ENCODE data around the gene HIP1R. TPM values are rescaled to one million over a fixed set of nuclear protein-coding genes. Genes with fewer than 3 reads are reported as not detected.
A peak's percentile ranks its signal among the peaks of the same experiment; 100 is the strongest.

Gene HIP1R
- total and polyA plus RNA-seq, 10 of the 15 experiments (the other 5 are each of a cell fraction or from before 2014, with no cell fraction given), result 0.18 to 27.7 (median 11.7) TPM

DNA sequence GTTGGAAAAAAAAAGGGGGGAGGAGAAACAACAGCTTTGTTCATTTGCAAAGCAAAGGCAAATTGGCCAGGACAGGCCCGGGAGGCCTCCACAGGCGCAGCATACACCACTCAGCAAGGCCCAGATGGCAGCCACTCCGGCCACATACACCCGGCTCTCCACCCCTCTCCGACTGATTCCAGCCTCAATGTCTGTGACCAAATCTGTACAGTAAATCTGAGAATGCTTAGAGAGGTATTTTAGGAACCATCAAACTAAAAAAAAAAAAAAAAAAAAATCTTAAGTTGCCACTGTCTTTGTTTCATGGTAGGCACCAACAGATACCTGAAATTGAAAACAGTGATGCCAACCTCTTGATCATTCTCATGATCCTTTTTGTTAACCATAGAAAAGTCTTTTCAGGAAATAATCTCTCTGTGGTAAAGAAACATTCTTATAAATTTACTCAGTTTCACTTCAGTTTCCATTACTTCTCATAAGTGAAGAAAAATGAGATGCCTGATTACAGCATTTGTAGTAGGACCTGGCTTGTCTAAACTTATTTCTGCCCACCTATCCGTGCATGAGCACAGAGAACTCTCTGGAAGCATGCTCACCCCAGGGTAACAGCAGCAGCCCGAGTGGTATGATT, 40.4 kb downstream of the HIP1R start (continued):
- TF ChIP-seq LARP7 (IDR thresholded peaks at IDR 0.05) (no peak), ZNF384 (IDR thresholded peaks at IDR 0.05; ENCODE audit: borderline replicate concordance, low read depth, low read length) (peak; percentile 71), MYC (IDR thresholded peaks at IDR 0.05; ENCODE audit: insufficient read depth, insufficient read length, insufficient replicate concordance, low read length, severe bottlenecking) (no peak), SMARCA5 (IDR thresholded peaks at IDR 0.05) (no peak), HDAC6 (IDR thresholded peaks at IDR 0.05; ENCODE audit: unreplicated experiment) (no peak), TCF3 (IDR thresholded peaks at IDR 0.05; ENCODE audit: borderline replicate concordance, insufficient read depth, low read depth, low read length) (0 out of 2 replicates have a peak, but pooled peaks have one; percentile 24), TAF1 (IDR thresholded peaks at IDR 0.05; ENCODE audit: borderline replicate concordance, low read depth, low read length) (no peak), GATAD2B (conservative IDR thresholded peaks at IDR 0.05; ENCODE audit: low read depth) (no peak), PML (IDR thresholded peaks at IDR 0.05; ENCODE audit: low read length) (peak; percentile 60; the same call in 1 of the 2 replicates), KAT2A (conservative IDR thresholded peaks at IDR 0.05; ENCODE audit: control insufficient read depth, low read depth, low read length) (no peak), CBFB (IDR thresholded peaks at IDR 0.05; ENCODE audit: low read depth) (no peak), STAT3 (IDR thresholded peaks at IDR 0.05; ENCODE audit: low read depth, low read length) (no peak), MEF2A (IDR thresholded peaks at IDR 0.05; ENCODE audit: insufficient read depth, low read depth, low read length) (peak; percentile 89), RAD21 (IDR thresholded peaks at IDR 0.05; ENCODE audit: insufficient read depth, low read depth, low read length) (no peak), TARDBP (IDR thresholded peaks at IDR 0.05; ENCODE audit: borderline replicate concordance) (no peak)
- TF ChIP-seq, protein P1, sequence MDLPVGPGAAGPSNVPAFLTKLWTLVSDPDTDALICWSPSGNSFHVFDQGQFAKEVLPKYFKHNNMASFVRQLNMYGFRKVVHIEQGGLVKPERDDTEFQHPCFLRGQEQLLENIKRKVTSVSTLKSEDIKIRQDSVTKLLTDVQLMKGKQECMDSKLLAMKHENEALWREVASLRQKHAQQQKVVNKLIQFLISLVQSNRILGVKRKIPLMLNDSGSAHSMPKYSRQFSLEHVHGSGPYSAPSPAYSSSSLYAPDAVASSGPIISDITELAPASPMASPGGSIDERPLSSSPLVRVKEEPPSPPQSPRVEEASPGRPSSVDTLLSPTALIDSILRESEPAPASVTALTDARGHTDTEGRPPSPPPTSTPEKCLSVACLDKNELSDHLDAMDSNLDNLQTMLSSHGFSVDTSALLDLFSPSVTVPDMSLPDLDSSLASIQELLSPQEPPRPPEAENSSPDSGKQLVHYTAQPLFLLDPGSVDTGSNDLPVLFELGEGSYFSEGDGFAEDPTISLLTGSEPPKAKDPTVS (IDR thresholded peaks at IDR 0.05; ENCODE audit: low read depth, low read length), result no peak
- TF ChIP-seq, protein P2, sequence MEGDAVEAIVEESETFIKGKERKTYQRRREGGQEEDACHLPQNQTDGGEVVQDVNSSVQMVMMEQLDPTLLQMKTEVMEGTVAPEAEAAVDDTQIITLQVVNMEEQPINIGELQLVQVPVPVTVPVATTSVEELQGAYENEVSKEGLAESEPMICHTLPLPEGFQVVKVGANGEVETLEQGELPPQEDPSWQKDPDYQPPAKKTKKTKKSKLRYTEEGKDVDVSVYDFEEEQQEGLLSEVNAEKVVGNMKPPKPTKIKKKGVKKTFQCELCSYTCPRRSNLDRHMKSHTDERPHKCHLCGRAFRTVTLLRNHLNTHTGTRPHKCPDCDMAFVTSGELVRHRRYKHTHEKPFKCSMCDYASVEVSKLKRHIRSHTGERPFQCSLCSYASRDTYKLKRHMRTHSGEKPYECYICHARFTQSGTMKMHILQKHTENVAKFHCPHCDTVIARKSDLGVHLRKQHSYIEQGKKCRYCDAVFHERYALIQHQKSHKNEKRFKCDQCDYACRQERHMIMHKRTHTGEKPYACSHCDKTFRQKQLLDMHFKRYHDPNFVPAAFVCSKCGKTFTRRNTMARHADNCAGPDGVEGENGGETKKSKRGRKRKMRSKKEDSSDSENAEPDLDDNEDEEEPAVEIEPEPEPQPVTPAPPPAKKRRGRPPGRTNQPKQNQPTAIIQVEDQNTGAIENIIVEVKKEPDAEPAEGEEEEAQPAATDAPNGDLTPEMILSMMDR (IDR thresholded peaks at IDR 0.05 in 2 of 3, conservative IDR thresholded peaks at IDR 0.05 in 1 of 3; ENCODE audit: control insufficient read depth in 2 of 3, extremely low read depth in 1 of 3, insufficient read depth in 1 of 3, low read depth in 3 of 3, low read length in 3 of 3), result no peak
- TF ChIP-seq, protein P3, sequence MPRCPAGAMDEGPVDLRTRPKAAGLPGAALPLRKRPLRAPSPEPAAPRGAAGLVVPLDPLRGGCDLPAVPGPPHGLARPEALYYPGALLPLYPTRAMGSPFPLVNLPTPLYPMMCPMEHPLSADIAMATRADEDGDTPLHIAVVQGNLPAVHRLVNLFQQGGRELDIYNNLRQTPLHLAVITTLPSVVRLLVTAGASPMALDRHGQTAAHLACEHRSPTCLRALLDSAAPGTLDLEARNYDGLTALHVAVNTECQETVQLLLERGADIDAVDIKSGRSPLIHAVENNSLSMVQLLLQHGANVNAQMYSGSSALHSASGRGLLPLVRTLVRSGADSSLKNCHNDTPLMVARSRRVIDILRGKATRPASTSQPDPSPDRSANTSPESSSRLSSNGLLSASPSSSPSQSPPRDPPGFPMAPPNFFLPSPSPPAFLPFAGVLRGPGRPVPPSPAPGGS (IDR thresholded peaks at IDR 0.05; ENCODE audit: borderline replicate concordance, insufficient read depth, low read depth, low read length, poor library complexity, severe bottlenecking), result peak; percentile 30
- TF ChIP-seq, protein P4, sequence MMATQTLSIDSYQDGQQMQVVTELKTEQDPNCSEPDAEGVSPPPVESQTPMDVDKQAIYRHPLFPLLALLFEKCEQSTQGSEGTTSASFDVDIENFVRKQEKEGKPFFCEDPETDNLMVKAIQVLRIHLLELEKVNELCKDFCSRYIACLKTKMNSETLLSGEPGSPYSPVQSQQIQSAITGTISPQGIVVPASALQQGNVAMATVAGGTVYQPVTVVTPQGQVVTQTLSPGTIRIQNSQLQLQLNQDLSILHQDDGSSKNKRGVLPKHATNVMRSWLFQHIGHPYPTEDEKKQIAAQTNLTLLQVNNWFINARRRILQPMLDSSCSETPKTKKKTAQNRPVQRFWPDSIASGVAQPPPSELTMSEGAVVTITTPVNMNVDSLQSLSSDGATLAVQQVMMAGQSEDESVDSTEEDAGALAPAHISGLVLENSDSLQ (IDR thresholded peaks at IDR 0.05), result no peak
- TF ChIP-seq, protein P5, sequence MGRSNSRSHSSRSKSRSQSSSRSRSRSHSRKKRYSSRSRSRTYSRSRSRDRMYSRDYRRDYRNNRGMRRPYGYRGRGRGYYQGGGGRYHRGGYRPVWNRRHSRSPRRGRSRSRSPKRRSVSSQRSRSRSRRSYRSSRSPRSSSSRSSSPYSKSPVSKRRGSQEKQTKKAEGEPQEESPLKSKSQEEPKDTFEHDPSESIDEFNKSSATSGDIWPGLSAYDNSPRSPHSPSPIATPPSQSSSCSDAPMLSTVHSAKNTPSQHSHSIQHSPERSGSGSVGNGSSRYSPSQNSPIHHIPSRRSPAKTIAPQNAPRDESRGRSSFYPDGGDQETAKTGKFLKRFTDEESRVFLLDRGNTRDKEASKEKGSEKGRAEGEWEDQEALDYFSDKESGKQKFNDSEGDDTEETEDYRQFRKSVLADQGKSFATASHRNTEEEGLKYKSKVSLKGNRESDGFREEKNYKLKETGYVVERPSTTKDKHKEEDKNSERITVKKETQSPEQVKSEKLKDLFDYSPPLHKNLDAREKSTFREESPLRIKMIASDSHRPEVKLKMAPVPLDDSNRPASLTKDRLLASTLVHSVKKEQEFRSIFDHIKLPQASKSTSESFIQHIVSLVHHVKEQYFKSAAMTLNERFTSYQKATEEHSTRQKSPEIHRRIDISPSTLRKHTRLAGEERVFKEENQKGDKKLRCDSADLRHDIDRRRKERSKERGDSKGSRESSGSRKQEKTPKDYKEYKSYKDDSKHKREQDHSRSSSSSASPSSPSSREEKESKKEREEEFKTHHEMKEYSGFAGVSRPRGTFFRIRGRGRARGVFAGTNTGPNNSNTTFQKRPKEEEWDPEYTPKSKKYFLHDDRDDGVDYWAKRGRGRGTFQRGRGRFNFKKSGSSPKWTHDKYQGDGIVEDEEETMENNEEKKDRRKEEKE (IDR thresholded peaks at IDR 0.05), result no peak

Data from GM12878 (cell line).